Neural progenitor cell (in vitro differentiated cells): Measurements from ENCODE around the gene THBS1.

Experiments
- EZH2phosphoT487 ChIP-seq: fragments of 200-600 bp; sonication (generic); IDR thresholded peaks from 2 replicates; pipeline ENCODE4 v1.6.1; 2017; ENCODE audit warnings: antibody characterized with exemption
- TF ChIP-seq, protein P1 (sequence below): fragments of 200-600 bp; sonication (generic); IDR thresholded peaks from 2 replicates; pipeline ENCODE4 v1.5.1; 2017; ENCODE audit warnings: antibody characterized with exemption, mild to moderate bottlenecking

DNA sequence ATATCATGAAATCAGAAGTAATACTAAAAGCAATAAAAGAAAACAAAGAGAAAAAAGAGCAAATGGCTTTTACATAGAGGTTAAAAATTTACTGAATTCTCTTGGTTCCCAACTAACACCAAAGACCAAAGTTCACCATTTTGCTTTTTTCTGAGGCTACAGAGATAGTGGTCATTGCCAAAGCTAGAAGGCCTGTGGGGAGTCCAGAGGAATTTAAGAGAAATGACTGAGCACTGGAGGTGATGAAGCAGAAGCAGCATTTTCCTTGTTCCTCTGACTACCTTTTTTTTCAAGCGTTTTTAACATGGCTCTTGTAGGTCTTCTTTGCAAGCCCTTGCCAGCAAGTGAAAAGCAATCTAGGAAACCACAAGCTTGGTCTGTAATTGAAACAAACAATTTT, 58.2 kb downstream of the THBS1 start:
- TF ChIP-seq, protein P1, sequence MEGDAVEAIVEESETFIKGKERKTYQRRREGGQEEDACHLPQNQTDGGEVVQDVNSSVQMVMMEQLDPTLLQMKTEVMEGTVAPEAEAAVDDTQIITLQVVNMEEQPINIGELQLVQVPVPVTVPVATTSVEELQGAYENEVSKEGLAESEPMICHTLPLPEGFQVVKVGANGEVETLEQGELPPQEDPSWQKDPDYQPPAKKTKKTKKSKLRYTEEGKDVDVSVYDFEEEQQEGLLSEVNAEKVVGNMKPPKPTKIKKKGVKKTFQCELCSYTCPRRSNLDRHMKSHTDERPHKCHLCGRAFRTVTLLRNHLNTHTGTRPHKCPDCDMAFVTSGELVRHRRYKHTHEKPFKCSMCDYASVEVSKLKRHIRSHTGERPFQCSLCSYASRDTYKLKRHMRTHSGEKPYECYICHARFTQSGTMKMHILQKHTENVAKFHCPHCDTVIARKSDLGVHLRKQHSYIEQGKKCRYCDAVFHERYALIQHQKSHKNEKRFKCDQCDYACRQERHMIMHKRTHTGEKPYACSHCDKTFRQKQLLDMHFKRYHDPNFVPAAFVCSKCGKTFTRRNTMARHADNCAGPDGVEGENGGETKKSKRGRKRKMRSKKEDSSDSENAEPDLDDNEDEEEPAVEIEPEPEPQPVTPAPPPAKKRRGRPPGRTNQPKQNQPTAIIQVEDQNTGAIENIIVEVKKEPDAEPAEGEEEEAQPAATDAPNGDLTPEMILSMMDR: no peak
- TF ChIP-seq EZH2phosphoT487: no peak
